Stimulated activated CD4-positive, alpha-beta T cell treated with anti-CD3 and anti-CD28 coated beads, Interleukin-2, amount 100 ng/mL, for 48 hours (primary cell): ENCODE measurements around the gene RAD51C.
"Not testable (repeated sequence)": the region's sequence is repeated elsewhere in the genome, so short reads cannot be mapped to it uniquely, and the experiment has no call there.

Experiments used
- DNase-seq, 2 donors: peaks; one replicate each; pipeline ENCODE4 v3.0.0-alpha.2; 2020

RAD51C gene

GRCh38 chr17:58749627-58750026, 57.2 kb downstream of the RAD51C start:
- not testable (repeated sequence) for DNase-seq

- no peak for DNase-seq
Measured at GRCh38 chr17:58753026-58753425, 60.6 kb downstream of the RAD51C start.

- DNase-seq, result no peak
Measured at GRCh38 chr17:58755269-58755576, 62.8 kb downstream of the RAD51C start.

DNA sequence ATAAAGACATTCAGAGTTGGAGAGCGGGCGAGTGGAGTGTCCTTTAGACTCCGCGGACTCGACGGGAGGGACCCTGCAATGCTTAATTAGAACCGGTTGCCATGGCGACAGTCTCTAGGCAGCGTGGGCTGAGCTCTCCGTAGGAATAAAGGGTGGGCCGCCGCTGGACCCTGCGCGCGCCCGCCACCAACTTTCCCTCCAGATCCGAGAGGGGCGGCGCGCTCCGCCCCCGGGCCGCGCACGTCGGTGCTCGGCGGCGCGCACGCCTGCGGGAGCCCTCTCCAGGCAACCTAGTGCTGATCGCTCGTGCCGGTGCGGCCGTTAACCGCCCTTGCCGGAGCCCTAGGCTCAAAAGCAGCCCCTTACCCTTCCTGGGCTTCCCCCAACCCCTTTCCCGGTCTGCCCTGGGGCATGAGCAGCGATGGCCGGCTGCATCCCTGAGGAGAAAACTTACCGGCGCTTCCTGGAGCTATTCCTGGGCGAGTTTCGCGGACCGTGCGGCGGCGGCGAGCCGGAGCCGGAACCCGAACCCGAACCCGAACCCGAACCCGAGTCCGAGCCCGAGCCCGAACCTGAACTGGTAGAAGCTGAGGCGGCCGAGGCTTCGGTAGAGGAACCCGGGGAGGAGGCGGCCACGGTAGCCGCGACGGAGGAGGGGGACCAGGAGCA, 63.3 kb downstream of the RAD51C start, which contains the start of gene PPM1E:
PPM1E (plus strand) TSS at position 278 of the 669 bp plus-strand sequence.
- peak; percentile 37 to 45 for DNase-seq

DNA sequence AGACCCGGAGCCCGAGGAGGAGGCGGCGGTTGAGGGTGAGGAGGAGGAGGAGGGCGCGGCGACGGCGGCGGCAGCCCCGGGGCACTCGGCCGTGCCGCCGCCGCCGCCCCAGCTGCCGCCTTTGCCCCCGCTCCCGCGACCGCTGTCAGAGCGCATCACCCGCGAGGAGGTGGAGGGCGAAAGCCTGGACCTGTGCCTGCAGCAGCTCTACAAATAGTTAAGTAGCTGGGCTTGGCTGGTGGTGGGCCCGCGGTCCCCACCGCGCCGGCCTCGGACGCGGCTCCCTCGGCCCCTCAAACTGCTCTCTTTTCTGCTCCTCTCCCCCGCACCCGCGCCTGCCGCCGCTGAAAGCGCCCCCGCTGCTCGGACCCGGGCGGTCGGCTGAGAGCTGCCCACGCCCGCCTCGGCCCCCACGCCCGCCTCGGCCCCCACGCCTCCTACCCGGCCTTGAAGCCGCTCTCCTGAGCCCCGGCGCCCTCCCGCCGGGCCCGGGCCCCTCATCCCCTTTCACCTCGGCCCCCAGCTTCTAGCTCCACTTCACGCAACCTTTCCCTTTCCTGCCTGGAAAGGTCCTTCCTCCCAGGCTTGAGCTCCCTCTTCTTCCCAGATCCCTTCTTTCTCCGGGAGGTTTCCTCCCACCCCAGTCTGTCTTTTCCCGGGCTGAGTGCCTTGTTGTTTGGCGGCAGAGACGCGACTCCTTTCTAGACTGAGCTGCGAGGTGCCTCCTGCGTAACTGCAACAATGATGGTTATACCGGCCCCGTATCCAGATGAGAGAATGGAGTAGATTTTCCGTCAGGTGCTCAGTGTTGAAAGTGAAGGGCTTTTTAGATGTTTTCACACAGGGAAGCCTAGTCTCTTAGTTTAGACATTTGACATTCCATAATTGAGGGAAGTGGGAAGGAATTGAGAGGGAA, 64.1 kb downstream of the RAD51C start:
- peak in 1 of 2 donors; percentile 1 for DNase-seq

DNA sequence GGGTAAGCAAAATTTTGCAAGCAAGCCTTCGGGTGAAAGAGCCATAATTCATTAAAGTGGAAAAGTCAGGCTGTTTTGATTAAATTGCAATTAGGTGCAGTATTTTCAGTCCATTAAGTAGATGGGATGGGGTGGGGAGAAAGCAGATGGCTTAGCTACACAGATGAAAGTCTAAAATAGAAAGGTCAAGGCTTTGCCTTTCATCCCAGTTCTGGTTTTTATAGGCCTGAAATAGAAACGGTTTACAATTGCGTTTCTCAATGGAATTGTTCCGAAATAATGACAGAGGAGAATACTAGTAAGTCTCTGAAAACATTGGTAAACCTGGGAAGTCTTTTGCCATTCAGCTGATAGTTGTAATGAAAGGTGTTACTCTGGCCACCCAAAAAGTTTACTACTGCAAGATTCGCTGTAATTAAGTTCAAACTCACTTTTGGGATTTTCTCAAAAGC, 64.8 kb downstream of the RAD51C start:
- no peak for DNase-seq

DNA sequence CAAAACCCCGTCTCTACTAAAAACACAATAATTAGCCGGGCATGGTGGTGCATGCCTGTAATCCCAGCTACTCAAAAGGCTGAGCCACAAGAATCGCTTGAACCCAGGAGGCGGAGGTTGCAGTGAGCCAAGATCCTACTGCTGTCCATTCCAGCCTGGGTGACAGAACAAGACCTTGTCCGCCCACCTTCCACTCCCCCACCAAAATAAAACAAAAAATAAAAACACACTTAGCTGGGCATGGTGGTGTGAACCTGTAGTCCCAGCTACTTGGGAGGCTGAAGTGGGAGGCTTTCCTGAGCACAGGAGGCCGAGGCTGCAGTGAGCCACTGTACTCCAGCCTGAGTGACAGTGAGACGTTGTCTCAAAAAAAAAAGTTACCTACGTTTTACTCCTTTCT, 66.5 kb downstream of the RAD51C start:
- DNase-seq, result no peak

DNA sequence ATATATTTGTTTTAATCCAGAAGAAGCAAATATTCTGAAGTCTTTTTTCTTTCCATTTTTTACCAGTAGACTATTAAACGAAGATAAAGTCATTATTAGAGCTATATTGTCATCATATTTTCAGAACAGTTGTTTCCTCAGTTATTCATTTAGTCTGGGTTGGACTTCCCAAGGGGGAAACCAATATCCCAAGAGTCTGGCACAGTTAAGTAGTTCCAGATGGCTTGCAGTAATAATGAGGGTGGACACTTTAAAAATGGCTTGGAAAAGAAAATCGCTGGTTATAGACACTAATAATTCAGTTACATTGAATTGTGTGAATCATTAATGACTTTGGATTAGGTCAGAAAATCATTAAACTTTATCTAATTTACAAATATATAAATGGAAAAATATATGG, 67.1 kb downstream of the RAD51C start:
- DNase-seq, result no peak

- no peak for DNase-seq
Measured at GRCh38 chr17:58760248-58760647, 67.8 kb downstream of the RAD51C start.

DNA sequence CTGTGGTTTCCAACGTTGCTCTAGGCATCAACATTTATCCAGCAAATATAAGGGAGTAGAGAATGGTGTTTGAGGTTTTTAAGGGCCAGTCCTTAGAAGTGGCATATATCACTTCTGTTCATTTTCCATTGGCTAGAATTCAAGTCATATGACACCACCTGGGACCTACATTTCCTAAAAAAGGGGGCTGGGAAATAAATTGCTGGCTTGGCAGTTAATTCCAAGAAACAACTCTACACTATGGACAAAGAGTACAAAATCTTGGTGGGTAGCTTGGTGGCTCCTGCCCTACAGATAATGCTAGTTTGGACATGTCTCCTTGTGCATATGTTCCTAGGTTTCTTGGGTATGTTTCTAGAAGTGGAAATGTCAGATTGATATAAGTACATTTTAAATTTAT, 70.9 kb downstream of the RAD51C start:
- DNase-seq, result no peak

DNA sequence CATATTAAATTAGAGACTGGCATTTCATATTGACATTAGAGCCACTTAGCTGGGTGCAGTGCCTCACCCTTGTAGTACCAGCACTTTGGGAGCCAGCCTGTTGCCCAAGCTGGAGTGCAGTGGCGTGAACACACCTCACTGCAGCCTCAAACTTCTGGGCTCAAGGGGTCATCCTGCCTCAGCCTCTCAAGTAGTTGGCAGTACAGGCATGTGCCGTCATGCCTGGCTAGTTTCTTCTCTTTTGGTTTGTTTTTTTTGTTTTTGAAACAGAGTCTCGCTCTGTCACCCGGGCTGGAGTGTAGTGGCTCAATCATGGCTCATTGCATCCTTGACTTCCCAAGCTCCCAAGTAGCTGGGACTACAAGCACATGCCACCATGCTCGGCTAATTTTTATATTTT, 72.0 kb downstream of the RAD51C start:
- DNase-seq, result no peak

- not testable (repeated sequence) for DNase-seq
Measured at GRCh38 chr17:58778482-58778881, 86.1 kb downstream of the RAD51C start.

DNA sequence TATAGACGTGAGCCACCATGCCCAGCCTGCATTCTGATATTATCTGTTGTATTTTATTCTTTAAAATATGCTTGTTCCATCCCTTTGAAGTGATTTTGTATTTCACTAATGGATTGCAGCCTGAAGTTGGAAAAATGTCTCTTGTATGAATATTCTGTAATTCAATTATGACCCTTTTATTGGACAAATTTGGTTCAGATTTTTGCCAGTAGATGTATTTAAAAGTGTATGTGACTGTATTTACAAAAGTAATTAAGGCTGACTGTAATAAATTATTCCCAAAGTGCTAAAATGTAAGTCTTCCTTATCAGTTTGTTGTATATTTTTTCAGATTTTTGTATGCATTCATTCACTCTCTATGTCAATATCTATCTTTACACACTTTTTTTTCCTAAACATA, 87.0 kb downstream of the RAD51C start:
- no peak for DNase-seq

DNA sequence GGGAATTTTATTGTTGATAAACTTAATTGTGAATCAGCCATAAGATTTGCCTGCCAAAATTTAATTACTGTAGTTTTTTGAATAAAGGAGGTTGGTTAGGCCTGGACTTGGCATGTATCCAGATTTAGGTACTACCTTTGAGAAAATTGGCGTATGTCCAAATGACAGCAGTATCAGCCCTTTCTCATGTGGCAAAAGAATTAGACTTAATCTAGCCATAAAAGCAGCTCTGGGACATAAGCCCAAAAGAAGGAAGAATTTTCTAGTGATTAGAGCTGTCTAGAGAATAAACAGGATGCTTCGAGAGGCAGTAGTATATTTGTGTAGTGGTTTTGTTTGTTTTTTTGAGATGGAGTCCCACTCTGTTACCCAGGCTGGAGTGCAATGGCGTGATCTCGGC, 91.0 kb downstream of the RAD51C start:
- DNase-seq, result no peak

DNA sequence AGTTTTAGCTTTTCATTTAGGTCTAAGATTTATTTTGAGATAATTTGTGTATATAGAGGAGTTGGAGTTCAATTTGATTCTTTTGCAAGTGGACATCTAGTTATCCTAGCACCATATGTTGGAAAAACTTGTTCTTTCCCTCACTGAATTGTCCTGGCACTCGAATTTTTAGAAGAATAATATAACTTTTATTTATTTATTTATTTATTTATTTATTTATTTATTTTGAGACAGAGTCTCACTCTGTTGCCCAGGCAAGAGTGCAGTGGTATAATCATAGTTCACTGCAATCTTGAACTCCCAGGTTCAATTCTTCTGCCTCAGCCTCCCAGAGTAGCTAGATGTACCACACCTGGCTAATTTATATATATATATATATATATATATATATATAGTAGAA, 92.7 kb downstream of the RAD51C start:
- no peak for DNase-seq
